Sigmoid colon (tissue), 7 donors: Measurements from ENCODE around the gene MS4A14. TPM values are rescaled to one million over a fixed set of nuclear protein-coding genes. Genes with fewer than 3 reads are reported as not detected.

Source experiments
- DNase-seq: peaks from one replicate; pipeline ENCODE4 v3.0.0-alpha.2; 2019
- H3K27ac ChIP-seq, 4 donors: fragments of 200-600 bp; sonication (generic); one replicate each; pipeline ENCODE4 v1.5.1; 2016 to 2019; ENCODE audit warnings: mild to moderate bottlenecking in 1 of 4
- H3K27me3 ChIP-seq, 3 donors: fragments of 200-600 bp; sonication (generic); one replicate each; pipeline ENCODE4 v1.5.1; 2019; ENCODE audit warnings: mild to moderate bottlenecking in 1 of 3
- H3K36me3 ChIP-seq, 4 donors: fragments of 200-600 bp; sonication (generic); one replicate each; pipeline ENCODE4 v1.5.1; 2016 to 2019
- H3K4me1 ChIP-seq, 4 donors: fragments of 200-600 bp; sonication (generic); one replicate each; pipeline ENCODE4 v1.5.1; 2017 to 2019
- H3K4me3 ChIP-seq, 4 donors: fragments of 200-600 bp; sonication (generic); one replicate each; pipeline ENCODE4 v1.5.1; 2017 to 2019; ENCODE audit warnings: mild to moderate bottlenecking in 2 of 4, moderate library complexity in 1 of 4
- H3K9me3 ChIP-seq, 4 donors: fragments of 200-600 bp in 3 of 4; sonication (generic) in 3 of 4; one replicate each; pipeline versions ENCODE4 v1.5.1 to v1.6.1; 2013 to 2019
- EP300 ChIP-seq, 4 donors: sonication (generic); formaldehyde crosslinking; IDR thresholded peaks; one replicate each; pipeline ENCODE4 v1.6.1; 2017; ENCODE audit warnings: antibody characterized with exemption in 4 of 4
- POLR2A ChIP-seq, 2 donors: fragments of 450-650 bp; IDR thresholded peaks; one replicate each; pipeline ENCODE4 v1.6.1; 2016; ENCODE audit warnings: antibody characterized with exemption in 2 of 2, mild to moderate bottlenecking in 2 of 2, moderate library complexity in 2 of 2
- POLR2AphosphoS5 ChIP-seq, 4 donors: sonication (generic); formaldehyde crosslinking; IDR thresholded peaks; one replicate each; pipeline ENCODE4 v1.6.1; 2017; ENCODE audit warnings: antibody characterized with exemption in 4 of 4
- WGBS, 2 donors: extraction: QIAGEN DNeasy Blood & Tissue Kit; methylation state at CpG; one replicate each; pipeline ENCODE4 v1.1.7; 2013; 5-methylcytosine and 5-hydroxymethylcytosine counted together
- intact Hi-C: fragments of 100-400 bp; cut with DNase I; formaldehyde crosslinking; loops from one replicate; pipeline ENCODE4 v1.15.1; 2023
- polyA plus RNA-seq, 3 donors: library from polyadenylated mRNA; stranded (reverse); fragments of 200-250 nt; gene quantifications; one replicate each; pipeline ENCODE4 v1.2.3, GENCODE V29; 2013
- total RNA-seq, 4 donors: library from RNA; depleted of rRNA; stranded (reverse); fragments of >200 nt; gene quantifications; one replicate each; pipeline ENCODE4 v1.1.0, GENCODE V29; 2016
- TF ChIP-seq, protein P1 (sequence below), 4 experiments: fragments of 450-650 bp in 3 of 4; fragments of 200-600 bp in 1 of 4; IDR thresholded peaks; one replicate each; pipeline ENCODE4 v1.5.1; 2016 to 2019; ENCODE audit warnings: antibody characterized with exemption in 4 of 4, mild to moderate bottlenecking in 3 of 4, moderate library complexity in 2 of 4
- donor health status: healthy with polysubstance abuse.
- donor health status: Bipolar disorder and iron deficiency.
- donor health status: healthy.

Gene MS4A14
- total and polyA plus RNA-seq, 7 donors = 0.25 to 7.2 (median 2.8) TPM; not detected in 2

DNA sequence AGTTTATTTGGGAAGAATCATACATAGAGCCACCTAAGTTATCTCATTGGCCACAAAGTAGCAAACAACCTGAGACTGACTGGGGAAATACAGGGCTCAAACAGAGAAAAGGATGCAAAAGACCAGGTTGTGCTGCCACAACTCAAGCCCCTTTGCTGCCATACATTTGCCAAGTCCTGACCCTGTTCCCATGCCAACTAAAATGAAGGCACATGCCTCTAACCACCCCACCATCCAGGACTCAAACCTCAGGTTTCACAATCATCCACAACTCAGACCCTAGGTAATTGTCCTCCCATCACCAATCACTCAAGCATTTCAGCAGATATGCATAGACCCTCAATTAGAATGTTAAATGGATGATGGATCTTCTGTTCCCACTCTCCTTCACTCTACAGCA is 58.0 kb downstream of the MS4A14 start:
- intact Hi-C loops = no loop called here
- no peaks in the 10 kb centered on the region for H3K4me1 ChIP-seq

DNA sequence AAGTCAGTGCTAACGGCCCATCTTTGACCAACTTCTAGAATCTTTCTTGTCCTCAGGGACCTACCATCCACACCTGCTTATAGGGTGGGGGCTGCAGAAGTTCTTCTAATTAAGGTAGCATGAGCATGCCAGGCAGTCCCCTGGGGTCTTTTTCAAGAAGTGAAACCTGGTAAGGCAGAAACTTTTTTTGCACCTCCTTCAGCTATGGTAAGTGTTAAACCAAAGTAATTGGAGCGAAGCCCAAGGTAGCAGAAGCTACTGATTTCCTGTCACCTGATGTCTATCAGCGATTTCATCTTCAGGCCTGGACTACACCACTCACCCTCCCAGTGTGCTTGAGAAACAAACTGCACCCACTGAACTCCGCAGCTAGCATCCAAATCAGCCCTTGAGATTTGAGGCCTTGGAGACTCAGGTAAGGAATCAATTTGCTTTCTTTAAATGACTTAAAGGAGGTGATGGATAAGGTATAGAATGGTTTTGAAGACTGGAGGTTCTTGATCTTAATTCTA is 59.3 kb downstream of the MS4A14 start, which contains the start of gene MS4A1:
MS4A1 (plus strand) TSS at position 317 of the 512 bp plus-strand sequence. CDS start 6,528 bp downstream, outside the sequence.
- Histone ChIP-seq H3K27ac (no peak within 1 kb of the TSS), H3K27me3 (no peaks in the 10 kb centered on the region), H3K4me3 (no peak within 1 kb of the TSS), H3K4me1 (no peaks in the 10 kb centered on the region), H3K36me3 (no peaks in the 10 kb centered on the region), H3K9me3 (no peaks in the 10 kb centered on the region)
- intact Hi-C loops = no loop called here
- TF ChIP-seq POLR2A (IDR thresholded peaks at IDR 0.05) (no peak), EP300 (IDR thresholded peaks at IDR 0.05) (no peak), POLR2AphosphoS5 (IDR thresholded peaks at IDR 0.05) (no peak)
- TF ChIP-seq, protein P1, sequence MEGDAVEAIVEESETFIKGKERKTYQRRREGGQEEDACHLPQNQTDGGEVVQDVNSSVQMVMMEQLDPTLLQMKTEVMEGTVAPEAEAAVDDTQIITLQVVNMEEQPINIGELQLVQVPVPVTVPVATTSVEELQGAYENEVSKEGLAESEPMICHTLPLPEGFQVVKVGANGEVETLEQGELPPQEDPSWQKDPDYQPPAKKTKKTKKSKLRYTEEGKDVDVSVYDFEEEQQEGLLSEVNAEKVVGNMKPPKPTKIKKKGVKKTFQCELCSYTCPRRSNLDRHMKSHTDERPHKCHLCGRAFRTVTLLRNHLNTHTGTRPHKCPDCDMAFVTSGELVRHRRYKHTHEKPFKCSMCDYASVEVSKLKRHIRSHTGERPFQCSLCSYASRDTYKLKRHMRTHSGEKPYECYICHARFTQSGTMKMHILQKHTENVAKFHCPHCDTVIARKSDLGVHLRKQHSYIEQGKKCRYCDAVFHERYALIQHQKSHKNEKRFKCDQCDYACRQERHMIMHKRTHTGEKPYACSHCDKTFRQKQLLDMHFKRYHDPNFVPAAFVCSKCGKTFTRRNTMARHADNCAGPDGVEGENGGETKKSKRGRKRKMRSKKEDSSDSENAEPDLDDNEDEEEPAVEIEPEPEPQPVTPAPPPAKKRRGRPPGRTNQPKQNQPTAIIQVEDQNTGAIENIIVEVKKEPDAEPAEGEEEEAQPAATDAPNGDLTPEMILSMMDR (IDR thresholded peaks at IDR 0.05) = no peak
- WGBS, 2 donors = 54 to 78% methylated on average over 4 of the region's 4 CpGs
- DNase-seq = no peak

More for the DNA sequence above, 58.0 kb downstream of the MS4A14 start:
- Histone ChIP-seq H3K27ac (no peak overlapping the region), H3K9me3 (no peaks in the 10 kb centered on the region), H3K4me3 (no peak overlapping the region), H3K27me3 (no peaks in the 10 kb centered on the region), H3K36me3 (no peaks in the 10 kb centered on the region)
- TF ChIP-seq POLR2AphosphoS5 (IDR thresholded peaks at IDR 0.05) = no peak
- TF ChIP-seq EP300 (IDR thresholded peaks at IDR 0.05) = no peak
- TF ChIP-seq, protein P1 (IDR thresholded peaks at IDR 0.05) = no peak
- no peak for TF ChIP-seq POLR2A (IDR thresholded peaks at IDR 0.05)
- no peak for DNase-seq

DNA sequence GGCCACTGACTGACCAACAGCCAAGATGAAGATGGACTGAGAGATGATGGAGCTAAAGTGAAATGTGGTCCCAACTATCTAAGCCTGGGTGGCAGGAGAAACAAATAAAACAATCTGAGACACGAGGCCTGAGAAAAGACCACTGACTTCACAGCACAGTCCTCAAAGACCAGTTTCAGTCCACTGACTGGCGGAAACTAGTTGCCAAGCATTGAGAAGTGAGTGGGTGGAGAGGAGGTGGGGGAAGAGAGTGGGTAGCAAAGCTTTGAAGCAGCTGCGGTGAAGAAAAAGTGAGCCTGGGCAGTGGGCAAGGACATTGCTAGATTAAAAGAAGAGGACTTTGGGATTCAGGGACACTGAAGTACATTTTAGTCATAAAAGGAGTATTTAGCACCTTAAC is 61.3 kb downstream of the MS4A14 start:
- no peaks in the 10 kb centered on the region for H3K27me3 ChIP-seq
- no peaks in the 10 kb centered on the region for H3K36me3 ChIP-seq
- intact Hi-C loops = no loop called here
- 60 to 86% methylated on average over 3 of the region's 3 CpGs for WGBS, 2 donors
- DNase-seq = no peak
- H3K4me1 ChIP-seq = no peaks in the 10 kb centered on the region
- no peak overlapping the region for H3K4me3 ChIP-seq
- H3K27ac ChIP-seq = no peak overlapping the region
- H3K9me3 ChIP-seq = no peaks in the 10 kb centered on the region
- TF ChIP-seq POLR2A (IDR thresholded peaks at IDR 0.05) = no peak
- TF ChIP-seq, protein P1 (IDR thresholded peaks at IDR 0.05) = no peak
- no peak for TF ChIP-seq POLR2AphosphoS5 (IDR thresholded peaks at IDR 0.05)
- no peak for TF ChIP-seq EP300 (IDR thresholded peaks at IDR 0.05)

DNA sequence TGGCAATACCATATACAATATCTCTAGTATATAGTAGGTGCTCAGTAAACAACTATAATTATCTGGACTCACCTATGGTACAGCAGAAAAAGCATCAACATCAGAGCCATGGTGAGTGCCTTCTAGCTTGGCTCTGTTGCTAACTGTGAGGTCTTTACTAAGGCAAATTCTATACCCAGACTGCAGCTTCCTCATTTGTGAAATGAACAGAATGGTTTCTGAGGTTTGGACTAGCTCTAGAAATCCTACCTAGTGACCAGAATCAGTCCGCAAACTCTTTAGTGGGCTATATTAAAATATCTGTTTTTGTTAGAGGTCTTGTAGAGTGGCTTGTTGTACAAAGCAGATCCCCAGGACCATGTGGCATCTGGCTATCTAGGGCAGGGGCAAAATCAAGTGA is 63.1 kb downstream of the MS4A14 start:
- WGBS, 2 donors = 78 to 92% methylated on average over 1 of the region's 1 CpG
- no peak for DNase-seq

More for the DNA sequence above, 63.1 kb downstream of the MS4A14 start:
- Histone ChIP-seq H3K9me3 (no peaks in the 10 kb centered on the region), H3K27ac (no peak overlapping the region), H3K27me3 (no peaks in the 10 kb centered on the region), H3K4me1 (no peaks in the 10 kb centered on the region), H3K4me3 (no peak overlapping the region), H3K36me3 (no peaks in the 10 kb centered on the region)
- intact Hi-C loops = no loop called here
- no peak for TF ChIP-seq EP300 (IDR thresholded peaks at IDR 0.05)
- TF ChIP-seq POLR2A (IDR thresholded peaks at IDR 0.05) = no peak
- no peak for TF ChIP-seq POLR2AphosphoS5 (IDR thresholded peaks at IDR 0.05)
- TF ChIP-seq, protein P1 (IDR thresholded peaks at IDR 0.05) = no peak

Other genes with a start within 250 kb of the MS4A14 start
- gene MS4A6A, start 213.4 kb upstream of the MS4A14 start, total RNA-seq = 100 to 1,000 TPM in 2 of 4 donors, 10 to 100 TPM in 2; 64.3 to 115 (median 87.7) TPM
- gene MS4A6A, start 213.4 kb upstream of the MS4A14 start, polyA plus RNA-seq = 100 to 1,000 TPM in 1 of 3 donors, 10 to 100 TPM in 2; 58.9 to 113 (median 80.0) TPM
- 10 to 100 TPM in 2 of 4 donors, 1 to 10 TPM in 2; 2.6 to 11.1 (median 8.8) TPM for gene MS4A4E, start 153.3 kb upstream of the MS4A14 start, total RNA-seq
- gene MS4A4E, start 153.3 kb upstream of the MS4A14 start, polyA plus RNA-seq = under 1 TPM in 1 of 3 donors, not detected in 2; 0.48 TPM
- 10 to 100 TPM; 12.7 to 49.9 (median 38.3) TPM for gene MS4A4A, start 115.8 kb upstream of the MS4A14 start, total RNA-seq
- gene MS4A4A, start 115.8 kb upstream of the MS4A14 start, polyA plus RNA-seq = 10 to 100 TPM; 10.8 to 43.9 (median 25.0) TPM
- gene MS4A6E, start 69.2 kb upstream of the MS4A14 start, total RNA-seq = 1 to 10 TPM in 1 of 4 donors, not detected in 3; 1.2 TPM
- under 1 TPM in 1 of 3 donors, not detected in 2; 0.23 TPM for gene MS4A6E, start 69.2 kb upstream of the MS4A14 start, polyA plus RNA-seq
- gene MS4A7, start 17.9 kb upstream of the MS4A14 start, total RNA-seq = 10 to 100 TPM; 26.1 to 51.0 (median 32.2) TPM
- gene MS4A7, start 17.9 kb upstream of the MS4A14 start, polyA plus RNA-seq = 10 to 100 TPM in 2 of 3 donors, 1 to 10 TPM in 1; 6.9 to 39.8 (median 12.6) TPM
- not detected for gene MS4A5, start 33.1 kb downstream of the MS4A14 start, total RNA-seq
- gene MS4A5, start 33.1 kb downstream of the MS4A14 start, polyA plus RNA-seq = not detected
- not detected for gene MS4A1, start 59.4 kb downstream of the MS4A14 start, total RNA-seq
- gene MS4A1, start 59.4 kb downstream of the MS4A14 start, polyA plus RNA-seq = 100 to 1,000 TPM in 1 of 3 donors, 1 to 10 TPM in 1, under 1 TPM in 1; 0.69 to 109 (median 1.8) TPM
- under 1 TPM in 1 of 4 donors, not detected in 3; 0.41 TPM for gene MS4A12, start 96.3 kb downstream of the MS4A14 start, total RNA-seq
- 100 to 1,000 TPM; 356 to 427 (median 402) TPM for gene MS4A12, start 96.3 kb downstream of the MS4A14 start, polyA plus RNA-seq
- gene MS4A13, start 118.9 kb downstream of the MS4A14 start, total RNA-seq = not detected
- not detected for gene MS4A13, start 118.9 kb downstream of the MS4A14 start, polyA plus RNA-seq